Mesothelial cell of epicardium (in vitro differentiated cells): ENCODE data around the gene MAGI1. TPM values are rescaled to one million over a fixed set of nuclear protein-coding genes. Genes with fewer than 3 reads are reported as not detected.
A peak's percentile ranks its signal among the peaks of the same experiment; 100 is the strongest.

Experiments
- DNase-seq, 2 experiments: peaks; one replicate each; pipeline ENCODE4 v3.0.0; 2021; ENCODE audit warnings: low spot score in 2 of 2; ENCODE audit not compliant: unreplicated experiment in 2 of 2
- H3K27ac Mint-ChIP-seq: 2 replicates; pipeline ENCODE4 v1.8.0; 2021; ENCODE audit warnings: mixed read lengths
- H3K27me3 Mint-ChIP-seq: 2 replicates; pipeline ENCODE4 v1.8.0; 2021; ENCODE audit warnings: low read depth, mixed read lengths
- H3K36me3 Mint-ChIP-seq: 2 replicates; pipeline ENCODE4 v1.8.0; 2021; ENCODE audit warnings: mixed read lengths
- H3K4me1 Mint-ChIP-seq: 2 replicates; pipeline ENCODE4 v1.8.0; 2021; ENCODE audit warnings: mixed read lengths
- H3K4me3 Mint-ChIP-seq: 2 replicates; pipeline ENCODE4 v1.8.0; 2021; ENCODE audit warnings: mild to moderate bottlenecking, moderate library complexity, mixed read lengths
- H3K9me3 Mint-ChIP-seq: 2 replicates; pipeline ENCODE4 v1.8.0; 2021; ENCODE audit warnings: mixed read lengths
- total RNA-seq: library from RNA; stranded (reverse); gene quantifications from 3 replicates; pipeline ENCODE4 v1.2.1, GENCODE V29; 2021
- TF ChIP-seq, protein P1 (sequence below): fragments of 200-600 bp; sonication (generic); IDR thresholded peaks from one replicate; pipeline ENCODE4 v1.5.0; 2021; ENCODE audit warnings: antibody characterized with exemption; ENCODE audit not compliant: unreplicated experiment

MAGI1 gene
- total RNA-seq, 1 donor from 2014 or later = 65.6 TPM

DNA sequence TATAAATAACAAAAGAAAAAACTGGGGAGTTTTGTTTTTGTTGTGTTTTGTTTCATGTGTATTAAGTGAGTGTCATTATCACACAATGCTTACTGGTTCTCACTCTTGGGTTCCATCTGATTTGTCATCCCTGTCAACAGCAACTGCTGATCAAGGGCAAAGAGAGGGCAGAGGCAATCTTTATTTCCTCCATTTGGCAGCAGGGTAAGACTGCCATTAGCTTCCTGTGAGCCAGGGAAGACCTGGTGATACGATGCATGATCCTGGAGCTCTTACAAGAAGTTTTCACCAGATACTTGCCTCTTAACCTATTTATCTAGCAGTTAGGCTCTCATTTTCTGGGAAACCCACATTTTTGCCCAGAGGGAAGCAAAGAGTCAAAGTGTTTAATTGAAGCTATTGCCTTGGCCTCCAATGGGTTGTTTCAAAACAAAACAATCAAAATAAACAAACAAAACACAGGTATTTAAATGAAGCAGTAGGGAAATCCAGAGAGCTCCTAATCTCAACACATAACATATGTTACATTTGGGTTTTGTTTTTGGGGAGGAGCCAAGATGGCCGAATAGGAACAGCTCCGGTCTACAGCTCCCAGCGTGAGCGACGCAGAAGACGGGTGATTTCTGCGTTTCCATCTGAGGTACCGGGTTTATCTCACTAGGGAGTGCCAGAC is 529.8 kb downstream of the MAGI1 start:
- Mint-ChIP-seq H3K36me3 (peaks cover 3% of the 10 kb centered on the region), H3K27me3 (no peaks in the 10 kb centered on the region), H3K27ac (peak overlapping the region; percentile 71), H3K4me3 (peak overlapping the region; percentile 76), H3K9me3 (peaks cover 5% of the 10 kb centered on the region), H3K4me1 (peaks cover 5% of the 10 kb centered on the region)
- DNase-seq = no peak
- TF ChIP-seq, protein P1, sequence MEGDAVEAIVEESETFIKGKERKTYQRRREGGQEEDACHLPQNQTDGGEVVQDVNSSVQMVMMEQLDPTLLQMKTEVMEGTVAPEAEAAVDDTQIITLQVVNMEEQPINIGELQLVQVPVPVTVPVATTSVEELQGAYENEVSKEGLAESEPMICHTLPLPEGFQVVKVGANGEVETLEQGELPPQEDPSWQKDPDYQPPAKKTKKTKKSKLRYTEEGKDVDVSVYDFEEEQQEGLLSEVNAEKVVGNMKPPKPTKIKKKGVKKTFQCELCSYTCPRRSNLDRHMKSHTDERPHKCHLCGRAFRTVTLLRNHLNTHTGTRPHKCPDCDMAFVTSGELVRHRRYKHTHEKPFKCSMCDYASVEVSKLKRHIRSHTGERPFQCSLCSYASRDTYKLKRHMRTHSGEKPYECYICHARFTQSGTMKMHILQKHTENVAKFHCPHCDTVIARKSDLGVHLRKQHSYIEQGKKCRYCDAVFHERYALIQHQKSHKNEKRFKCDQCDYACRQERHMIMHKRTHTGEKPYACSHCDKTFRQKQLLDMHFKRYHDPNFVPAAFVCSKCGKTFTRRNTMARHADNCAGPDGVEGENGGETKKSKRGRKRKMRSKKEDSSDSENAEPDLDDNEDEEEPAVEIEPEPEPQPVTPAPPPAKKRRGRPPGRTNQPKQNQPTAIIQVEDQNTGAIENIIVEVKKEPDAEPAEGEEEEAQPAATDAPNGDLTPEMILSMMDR = no peak

DNA sequence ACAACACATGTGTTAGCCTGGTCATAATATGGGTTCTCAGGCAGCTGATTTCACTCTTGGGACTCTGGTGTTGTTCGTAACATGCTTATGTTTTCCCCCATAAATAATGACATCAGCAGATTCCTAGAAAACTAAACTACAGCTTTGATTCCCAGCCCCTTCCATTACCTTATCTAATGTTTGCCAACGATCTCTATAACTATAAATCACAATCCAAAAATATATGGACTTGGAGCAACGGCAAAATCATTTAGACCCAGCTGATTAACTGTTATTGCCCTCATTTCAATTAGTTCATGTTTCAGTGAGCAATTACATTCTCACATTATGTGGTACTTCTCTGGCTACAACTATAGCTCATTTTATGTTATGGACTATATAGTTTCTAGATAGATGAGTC is 531.3 kb downstream of the MAGI1 start:
- no peak for DNase-seq
- H3K4me3 Mint-ChIP-seq = no peak overlapping the region
- H3K27ac Mint-ChIP-seq = no peak overlapping the region
- TF ChIP-seq, protein P1 = no peak
- H3K36me3 Mint-ChIP-seq = peaks cover 3% of the 10 kb centered on the region
- peaks cover 5% of the 10 kb centered on the region for H3K4me1 Mint-ChIP-seq
- H3K27me3 Mint-ChIP-seq = no peaks in the 10 kb centered on the region
- peaks cover 5% of the 10 kb centered on the region for H3K9me3 Mint-ChIP-seq

DNA sequence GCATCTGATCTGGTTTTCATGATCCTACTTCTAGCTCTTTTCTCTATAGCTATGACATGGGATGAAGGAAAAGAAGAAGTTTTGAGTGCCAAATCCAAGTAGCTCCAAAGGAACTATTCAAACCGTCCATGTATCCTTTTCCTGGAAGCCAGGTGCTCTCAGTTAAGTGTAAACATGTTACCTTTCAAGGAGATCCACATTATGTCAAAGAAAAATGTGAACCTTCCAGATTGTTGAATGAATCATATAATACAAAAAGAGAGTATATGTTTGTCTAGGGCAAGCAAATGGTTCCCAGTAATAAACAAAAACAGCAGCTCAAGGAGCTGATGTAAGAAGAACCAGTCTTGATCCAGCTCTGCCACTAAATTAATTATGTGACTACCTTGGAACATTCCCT is 534.9 kb downstream of the MAGI1 start:
- Mint-ChIP-seq H3K36me3 (no peaks in the 10 kb centered on the region), H3K27me3 (no peaks in the 10 kb centered on the region), H3K4me3 (no peak overlapping the region), H3K9me3 (peaks cover 5% of the 10 kb centered on the region), H3K4me1 (no peaks in the 10 kb centered on the region), H3K27ac (no peak overlapping the region)
- TF ChIP-seq, protein P1 = no peak
- DNase-seq = no peak

DNA sequence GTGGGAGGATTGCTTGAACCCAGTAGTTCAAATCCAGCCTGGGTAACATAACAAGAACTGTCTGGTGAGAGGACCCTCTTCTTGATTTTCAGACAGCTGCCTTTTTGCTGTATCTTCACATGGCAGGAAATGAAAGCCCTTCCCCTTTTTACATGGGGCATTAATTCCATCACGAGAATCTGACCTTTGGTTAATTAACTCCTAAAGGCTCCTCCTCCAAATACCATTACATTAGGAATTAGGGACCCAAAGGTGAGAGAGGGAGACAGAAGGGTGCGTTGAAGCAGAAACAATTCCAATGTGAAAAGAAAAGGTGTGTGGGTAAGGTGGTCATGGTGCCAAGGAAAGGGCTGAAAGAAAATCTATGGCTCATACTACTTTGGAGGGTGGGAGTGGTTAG is 536.2 kb downstream of the MAGI1 start:
- no peaks in the 10 kb centered on the region for H3K4me1 Mint-ChIP-seq
- TF ChIP-seq, protein P1 = no peak
- no peaks in the 10 kb centered on the region for H3K36me3 Mint-ChIP-seq
- H3K9me3 Mint-ChIP-seq = peaks cover 5% of the 10 kb centered on the region
- H3K27me3 Mint-ChIP-seq = no peaks in the 10 kb centered on the region
- H3K27ac Mint-ChIP-seq = no peak overlapping the region
- H3K4me3 Mint-ChIP-seq = no peak overlapping the region
- no peak for DNase-seq

DNA sequence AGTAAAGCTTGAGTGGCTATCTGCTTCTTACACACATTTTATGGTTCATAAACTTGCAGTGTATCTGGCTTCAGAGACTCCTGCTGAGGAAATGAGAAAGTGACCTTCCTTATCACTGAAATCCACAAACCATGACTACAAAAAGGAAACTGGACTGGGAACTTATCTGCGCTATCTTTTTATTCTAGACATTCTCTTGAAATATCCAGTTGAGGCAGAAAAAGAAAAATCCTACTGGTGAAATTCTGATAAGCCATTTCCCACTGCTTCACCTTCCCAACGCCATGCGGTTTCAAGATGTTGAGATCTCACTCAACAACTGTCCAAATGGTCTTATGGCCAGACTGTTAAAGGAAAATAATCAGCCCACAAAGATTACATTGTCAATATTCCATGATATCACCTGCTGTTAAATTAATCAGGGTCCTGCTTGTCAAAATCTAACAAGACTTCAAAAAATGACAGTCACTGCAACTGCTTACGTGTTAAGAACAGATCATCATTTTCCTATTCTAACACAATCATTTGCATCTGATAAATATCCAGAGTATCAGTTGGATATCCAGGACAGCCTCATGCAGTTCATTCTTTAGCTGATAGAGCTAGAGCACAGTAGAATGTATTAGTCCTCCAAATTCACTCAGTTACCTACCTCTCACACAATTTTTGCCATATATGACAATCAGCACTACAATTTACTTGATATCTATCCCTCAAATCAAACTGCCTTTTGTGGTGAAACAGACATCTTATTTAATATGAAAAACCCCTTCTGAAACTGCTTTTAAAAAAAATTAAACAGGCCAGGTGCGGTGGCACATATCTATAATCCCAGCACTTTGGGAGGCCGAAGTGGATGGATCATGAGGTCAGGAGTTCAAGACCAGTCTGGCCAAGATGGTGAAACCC is 538.1 kb downstream of the MAGI1 start:
- DNase-seq = no peak
- Mint-ChIP-seq H3K4me3 (no peak overlapping the region), H3K27me3 (no peaks in the 10 kb centered on the region), H3K9me3 (no peaks in the 10 kb centered on the region), H3K4me1 (peaks cover 2% of the 10 kb centered on the region), H3K36me3 (no peaks in the 10 kb centered on the region), H3K27ac (no peak overlapping the region)
- TF ChIP-seq, protein P1 = no peak
